GM23338 (cell line): ENCODE measurements around the gene PXT1. TPM values are rescaled to one million over a fixed set of nuclear protein-coding genes. Genes with fewer than 3 reads are reported as not detected.

Experiments
- CREB1 ChIP-seq: fragments of 250-450 bp; sonication (Bioruptor Pico); IDR thresholded peaks from 2 replicates; pipeline ENCODE4 v1.5.0; 2020; ENCODE audit warnings: low read depth, mild to moderate bottlenecking, moderate library complexity
- EZH2phosphoT487 ChIP-seq: fragments of 200-600 bp; sonication (generic); IDR thresholded peaks from one replicate; pipeline ENCODE4 v1.8.1; 2018; ENCODE audit warnings: antibody characterized with exemption; ENCODE audit not compliant: unreplicated experiment
- POLR2AphosphoS5 ChIP-seq: IDR thresholded peaks from 2 replicates; pipeline ENCODE4 v1.6.1; 2016; ENCODE audit warnings: antibody characterized with exemption, low read depth
- REST ChIP-seq: IDR thresholded peaks from one replicate; pipeline ENCODE4 v1.6.1; 2018; ENCODE audit warnings: antibody characterized with exemption; ENCODE audit not compliant: unreplicated experiment
- ZNF114 ChIP-seq: fragments of 250-450 bp; sonication (Bioruptor Pico); IDR thresholded peaks from 2 replicates; pipeline ENCODE4 v1.5.0; 2020; ENCODE audit warnings: mild to moderate bottlenecking, moderate library complexity
- polyA plus RNA-seq: library from polyadenylated mRNA; unstranded; fragments of >200 nt; fragmentation: Nextera tagmentation; extraction: Ambion mirVana; gene quantifications from 2 replicates; pipeline ENCODE4 v1.2.1, GENCODE V29; 2016
- total RNA-seq: library from RNA; depleted of rRNA; stranded (reverse); fragments of >200 nt; shearing (Covaris generic); gene quantifications from 2 replicates; pipeline ENCODE4 v1.2.3, GENCODE V29; 2014
- TF ChIP-seq, protein P1 (sequence below): fragments of 250-450 bp; sonication (Bioruptor Pico); IDR thresholded peaks from 2 replicates; pipeline ENCODE4 v1.5.0; 2020; ENCODE audit warnings: mild to moderate bottlenecking, moderate library complexity

The PXT1 gene
- total and polyA plus RNA-seq, 2 experiments from 2014 or later, result 0.14 TPM; not detected in 1

GRCh38 chr6:36383606-36384005 lies 59.0 kb downstream of the PXT1 start (continued):
- TF ChIP-seq, protein P1, sequence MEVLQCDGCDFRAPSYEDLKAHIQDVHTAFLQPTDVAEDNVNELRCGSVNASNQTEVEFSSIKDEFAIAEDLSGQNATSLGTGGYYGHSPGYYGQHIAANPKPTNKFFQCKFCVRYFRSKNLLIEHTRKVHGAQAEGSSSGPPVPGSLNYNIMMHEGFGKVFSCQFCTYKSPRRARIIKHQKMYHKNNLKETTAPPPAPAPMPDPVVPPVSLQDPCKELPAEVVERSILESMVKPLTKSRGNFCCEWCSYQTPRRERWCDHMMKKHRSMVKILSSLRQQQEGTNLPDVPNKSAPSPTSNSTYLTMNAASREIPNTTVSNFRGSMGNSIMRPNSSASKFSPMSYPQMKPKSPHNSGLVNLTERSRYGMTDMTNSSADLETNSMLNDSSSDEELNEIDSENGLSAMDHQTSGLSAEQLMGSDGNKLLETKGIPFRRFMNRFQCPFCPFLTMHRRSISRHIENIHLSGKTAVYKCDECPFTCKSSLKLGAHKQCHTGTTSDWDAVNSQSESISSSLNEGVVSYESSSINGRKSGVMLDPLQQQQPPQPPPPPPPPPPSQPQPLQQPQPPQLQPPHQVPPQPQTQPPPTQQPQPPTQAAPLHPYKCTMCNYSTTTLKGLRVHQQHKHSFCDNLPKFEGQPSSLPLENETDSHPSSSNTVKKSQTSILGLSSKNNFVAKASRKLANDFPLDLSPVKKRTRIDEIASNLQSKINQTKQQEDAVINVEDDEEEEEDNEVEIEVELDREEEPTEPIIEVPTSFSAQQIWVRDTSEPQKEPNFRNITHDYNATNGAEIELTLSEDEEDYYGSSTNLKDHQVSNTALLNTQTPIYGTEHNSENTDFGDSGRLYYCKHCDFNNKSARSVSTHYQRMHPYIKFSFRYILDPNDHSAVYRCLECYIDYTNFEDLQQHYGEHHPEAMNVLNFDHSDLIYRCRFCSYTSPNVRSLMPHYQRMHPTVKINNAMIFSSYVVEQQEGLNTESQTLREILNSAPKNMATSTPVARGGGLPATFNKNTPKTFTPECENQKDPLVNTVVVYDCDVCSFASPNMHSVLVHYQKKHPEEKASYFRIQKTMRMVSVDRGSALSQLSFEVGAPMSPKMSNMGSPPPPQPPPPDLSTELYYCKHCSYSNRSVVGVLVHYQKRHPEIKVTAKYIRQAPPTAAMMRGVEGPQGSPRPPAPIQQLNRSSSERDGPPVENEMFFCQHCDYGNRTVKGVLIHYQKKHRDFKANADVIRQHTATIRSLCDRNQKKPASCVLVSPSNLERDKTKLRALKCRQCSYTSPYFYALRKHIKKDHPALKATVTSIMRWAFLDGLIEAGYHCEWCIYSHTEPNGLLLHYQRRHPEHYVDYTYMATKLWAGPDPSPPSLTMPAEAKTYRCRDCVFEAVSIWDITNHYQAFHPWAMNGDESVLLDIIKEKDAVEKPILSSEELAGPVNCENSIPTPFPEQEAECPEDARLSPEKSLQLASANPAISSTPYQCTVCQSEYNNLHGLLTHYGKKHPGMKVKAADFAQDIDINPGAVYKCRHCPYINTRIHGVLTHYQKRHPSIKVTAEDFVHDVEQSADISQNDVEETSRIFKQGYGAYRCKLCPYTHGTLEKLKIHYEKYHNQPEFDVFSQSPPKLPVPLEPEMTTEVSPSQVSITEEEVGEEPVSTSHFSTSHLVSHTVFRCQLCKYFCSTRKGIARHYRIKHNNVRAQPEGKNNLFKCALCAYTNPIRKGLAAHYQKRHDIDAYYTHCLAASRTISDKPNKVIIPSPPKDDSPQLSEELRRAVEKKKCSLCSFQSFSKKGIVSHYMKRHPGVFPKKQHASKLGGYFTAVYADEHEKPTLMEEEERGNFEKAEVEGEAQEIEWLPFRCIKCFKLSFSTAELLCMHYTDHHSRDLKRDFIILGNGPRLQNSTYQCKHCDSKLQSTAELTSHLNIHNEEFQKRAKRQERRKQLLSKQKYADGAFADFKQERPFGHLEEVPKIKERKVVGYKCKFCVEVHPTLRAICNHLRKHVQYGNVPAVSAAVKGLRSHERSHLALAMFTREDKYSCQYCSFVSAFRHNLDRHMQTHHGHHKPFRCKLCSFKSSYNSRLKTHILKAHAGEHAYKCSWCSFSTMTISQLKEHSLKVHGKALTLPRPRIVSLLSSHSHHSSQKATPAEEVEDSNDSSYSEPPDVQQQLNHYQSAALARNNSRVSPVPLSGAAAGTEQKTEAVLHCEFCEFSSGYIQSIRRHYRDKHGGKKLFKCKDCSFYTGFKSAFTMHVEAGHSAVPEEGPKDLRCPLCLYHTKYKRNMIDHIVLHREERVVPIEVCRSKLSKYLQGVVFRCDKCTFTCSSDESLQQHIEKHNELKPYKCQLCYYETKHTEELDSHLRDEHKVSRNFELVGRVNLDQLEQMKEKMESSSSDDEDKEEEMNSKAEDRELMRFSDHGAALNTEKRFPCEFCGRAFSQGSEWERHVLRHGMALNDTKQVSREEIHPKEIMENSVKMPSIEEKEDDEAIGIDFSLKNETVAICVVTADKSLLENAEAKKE (CRISPR knock-in tag), result no peak
- TF ChIP-seq POLR2AphosphoS5 (no peak), REST (no peak), EZH2phosphoT487 (no peak), CREB1 (CRISPR knock-in tag) (no peak), ZNF114 (CRISPR knock-in tag) (no peak)
